Hepatocyte (in vitro differentiated cells): ENCODE measurements around the gene CDH11.

ENCODE experiments used
- EZH2 ChIP-seq: fragments of 200-600 bp; sonication (generic); IDR thresholded peaks from 2 replicates; pipeline ENCODE4 v1.6.1; 2016; ENCODE audit warnings: antibody characterized with exemption, mild to moderate bottlenecking, borderline replicate concordance
- EZH2phosphoT487 ChIP-seq: fragments of 200-600 bp; sonication (generic); IDR thresholded peaks from one replicate; pipeline ENCODE4 v1.6.1; 2018; ENCODE audit warnings: antibody characterized with exemption, mild to moderate bottlenecking, low read depth, moderate library complexity; ENCODE audit not compliant: unreplicated experiment, severe bottlenecking
- TF ChIP-seq, protein P1 (sequence below): fragments of 200-600 bp; sonication (generic); IDR thresholded peaks from 2 replicates; pipeline ENCODE4 v1.5.1; 2016; ENCODE audit warnings: antibody characterized with exemption, mild to moderate bottlenecking; ENCODE audit not compliant: poor library complexity

DNA sequence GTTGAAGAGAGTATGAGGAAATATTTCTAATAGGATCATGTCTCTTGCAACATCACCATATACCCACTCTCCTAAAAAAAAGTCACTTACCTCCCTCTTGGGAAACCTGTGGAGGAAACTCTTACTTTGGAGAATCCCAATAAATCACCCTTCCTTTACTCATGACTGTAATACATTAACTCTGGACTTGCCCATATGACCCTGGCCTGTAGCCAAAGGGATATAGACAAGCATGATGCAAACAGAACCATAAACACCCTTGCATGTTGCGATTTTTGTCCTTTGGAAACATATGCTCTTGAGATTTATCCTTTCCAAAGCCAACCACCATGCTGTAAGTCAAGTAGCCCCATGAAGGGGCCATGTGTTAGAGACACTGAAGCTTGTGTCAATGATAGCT, 19.5 kb downstream of the CDH11 start:
- no peak for TF ChIP-seq EZH2
- TF ChIP-seq, protein P1, sequence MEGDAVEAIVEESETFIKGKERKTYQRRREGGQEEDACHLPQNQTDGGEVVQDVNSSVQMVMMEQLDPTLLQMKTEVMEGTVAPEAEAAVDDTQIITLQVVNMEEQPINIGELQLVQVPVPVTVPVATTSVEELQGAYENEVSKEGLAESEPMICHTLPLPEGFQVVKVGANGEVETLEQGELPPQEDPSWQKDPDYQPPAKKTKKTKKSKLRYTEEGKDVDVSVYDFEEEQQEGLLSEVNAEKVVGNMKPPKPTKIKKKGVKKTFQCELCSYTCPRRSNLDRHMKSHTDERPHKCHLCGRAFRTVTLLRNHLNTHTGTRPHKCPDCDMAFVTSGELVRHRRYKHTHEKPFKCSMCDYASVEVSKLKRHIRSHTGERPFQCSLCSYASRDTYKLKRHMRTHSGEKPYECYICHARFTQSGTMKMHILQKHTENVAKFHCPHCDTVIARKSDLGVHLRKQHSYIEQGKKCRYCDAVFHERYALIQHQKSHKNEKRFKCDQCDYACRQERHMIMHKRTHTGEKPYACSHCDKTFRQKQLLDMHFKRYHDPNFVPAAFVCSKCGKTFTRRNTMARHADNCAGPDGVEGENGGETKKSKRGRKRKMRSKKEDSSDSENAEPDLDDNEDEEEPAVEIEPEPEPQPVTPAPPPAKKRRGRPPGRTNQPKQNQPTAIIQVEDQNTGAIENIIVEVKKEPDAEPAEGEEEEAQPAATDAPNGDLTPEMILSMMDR, result no peak
- TF ChIP-seq EZH2phosphoT487, result no peak
